HG03095 (cell line): ENCODE data around the gene ANKRD36B.
A peak's percentile ranks its signal among the peaks of the same experiment; 100 is the strongest.
"Not testable (repeated sequence)": the region's sequence is repeated elsewhere in the genome, so short reads cannot be mapped to it uniquely, and the experiment has no call there.

Experiments used
- ATAC-seq: cut with Tn5 transposase; IDR thresholded peaks from one replicate; pipeline ENCODE4 v1.9.1; 2021; ENCODE audit warnings: moderate library complexity; ENCODE audit not compliant: unreplicated experiment

The ANKRD36B gene

DNA sequence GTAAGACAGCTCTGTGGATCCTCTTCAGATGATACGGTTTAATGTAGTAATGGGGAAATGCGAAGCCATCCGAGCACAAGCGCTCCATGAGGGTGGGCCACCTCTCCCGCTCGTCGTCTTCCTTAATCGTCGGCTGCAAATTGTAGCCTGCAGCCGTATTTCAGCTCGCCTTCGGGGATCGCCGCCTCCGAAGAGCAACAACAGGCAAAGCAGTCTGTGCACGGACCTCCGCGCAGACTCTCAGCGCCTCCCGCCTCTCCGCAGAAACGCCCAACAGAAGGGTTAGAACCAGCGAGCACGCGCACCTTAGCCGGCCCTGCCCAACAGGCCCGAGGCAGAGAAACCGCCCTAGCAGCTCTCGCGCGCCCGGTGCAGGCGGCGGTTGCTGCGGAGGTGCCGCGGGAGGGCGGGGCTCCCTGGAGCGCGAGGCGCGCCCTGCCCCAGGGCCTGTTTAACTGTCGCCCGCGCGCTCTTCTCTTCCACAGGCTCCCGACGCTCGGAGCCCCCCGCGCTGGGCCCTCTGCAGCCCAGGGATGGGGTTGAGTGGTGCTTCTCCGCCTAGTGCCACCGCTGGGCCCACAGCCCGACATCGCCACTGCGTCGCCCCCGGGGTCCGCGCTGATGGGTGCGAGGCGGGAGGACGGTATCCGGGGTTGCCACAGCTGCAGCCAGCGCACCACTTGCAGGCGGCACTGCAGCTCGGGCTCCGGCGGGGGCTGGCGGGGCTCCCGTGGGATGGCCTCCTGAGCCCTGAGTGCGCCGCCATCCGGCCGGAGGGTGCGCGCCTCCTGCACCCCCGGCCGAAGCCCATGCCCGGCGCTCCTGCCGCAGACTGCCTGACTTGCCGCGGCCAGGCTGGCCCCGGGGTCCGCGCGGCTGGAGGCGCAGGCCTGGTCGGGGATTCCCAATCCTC, at the start of gene ANKRD36B:
TSS of gene ANKRD36B (minus strand) at position 280 of the 913 bp plus-strand sequence. CDS start at position 88, 192 bp downstream.
- peak; percentile 77 for ATAC-seq

DNA sequence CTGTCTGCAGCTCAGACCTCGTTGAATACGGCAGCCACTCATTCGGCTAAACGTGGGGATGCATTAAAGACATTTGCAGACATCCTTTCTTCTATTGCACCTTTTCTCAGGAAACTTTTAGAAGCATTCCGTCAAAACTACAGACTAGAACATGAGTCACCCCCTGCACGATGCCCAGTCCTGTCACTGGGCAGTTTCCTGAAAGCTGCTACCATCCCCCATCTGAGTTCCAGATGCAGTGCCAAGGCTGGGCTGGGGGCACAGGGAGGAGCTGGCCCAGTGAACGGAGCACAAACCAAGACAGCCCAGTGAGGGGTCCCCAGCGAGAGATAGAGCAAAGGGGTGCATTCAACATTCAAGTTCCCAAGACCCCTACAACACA, 36.4 kb upstream of the ANKRD36B start:
- ATAC-seq, result not testable (repeated sequence)

DNA sequence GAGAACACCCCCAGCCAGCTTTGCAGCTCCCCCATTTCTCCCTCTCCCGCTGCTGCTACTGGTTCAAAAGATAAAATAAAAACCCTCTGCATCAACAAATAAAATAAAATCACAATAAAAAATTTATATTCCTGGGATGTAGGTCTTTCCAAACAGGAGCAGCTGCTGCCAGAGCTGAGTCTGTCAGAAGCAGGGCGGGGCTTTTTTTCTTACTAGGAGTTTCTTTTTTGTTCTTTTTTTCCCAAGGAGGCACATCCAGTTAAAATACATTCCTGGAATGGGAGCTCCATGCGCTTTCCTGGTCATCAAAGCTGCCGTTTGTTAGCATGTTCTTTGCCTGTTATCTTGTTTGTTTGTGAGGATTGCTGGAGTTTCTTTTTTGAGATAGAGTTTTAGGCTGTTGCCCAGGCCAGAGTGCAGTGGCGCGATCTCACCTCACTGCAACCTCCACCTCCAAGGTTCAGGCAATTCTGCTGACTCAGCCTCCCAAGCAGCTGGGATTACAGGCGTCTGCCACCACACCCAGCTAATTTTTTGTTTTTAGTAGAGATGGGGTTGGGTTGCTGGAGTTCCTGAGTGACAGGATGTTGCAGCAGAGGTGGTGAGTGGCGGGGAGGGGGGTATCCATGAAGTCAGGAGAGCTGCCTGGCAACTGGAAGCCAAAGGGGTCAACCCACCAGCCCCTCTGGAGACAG, 35.8 kb upstream of the ANKRD36B start:
- not testable (repeated sequence) for ATAC-seq

DNA sequence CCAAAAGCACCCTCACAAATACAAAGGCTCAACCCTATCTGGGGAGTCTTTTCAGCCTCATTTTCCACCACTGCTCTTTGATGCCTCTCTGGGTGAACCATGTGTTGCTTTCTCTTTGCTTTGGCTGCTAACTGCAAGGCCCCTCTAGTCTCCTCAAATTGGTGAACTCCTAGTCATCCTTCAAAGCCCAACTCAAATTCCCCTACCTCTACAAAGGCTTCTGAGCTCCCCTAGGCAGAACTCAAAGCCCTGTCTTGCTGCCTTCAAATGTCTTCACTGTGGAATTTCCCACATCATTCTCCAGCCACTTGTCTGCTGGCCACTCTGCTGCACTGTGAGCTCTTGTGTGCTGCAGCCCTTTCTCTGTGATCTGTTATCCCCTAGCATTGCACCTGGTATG, 33.3 kb upstream of the ANKRD36B start:
- ATAC-seq, result not testable (repeated sequence)

DNA sequence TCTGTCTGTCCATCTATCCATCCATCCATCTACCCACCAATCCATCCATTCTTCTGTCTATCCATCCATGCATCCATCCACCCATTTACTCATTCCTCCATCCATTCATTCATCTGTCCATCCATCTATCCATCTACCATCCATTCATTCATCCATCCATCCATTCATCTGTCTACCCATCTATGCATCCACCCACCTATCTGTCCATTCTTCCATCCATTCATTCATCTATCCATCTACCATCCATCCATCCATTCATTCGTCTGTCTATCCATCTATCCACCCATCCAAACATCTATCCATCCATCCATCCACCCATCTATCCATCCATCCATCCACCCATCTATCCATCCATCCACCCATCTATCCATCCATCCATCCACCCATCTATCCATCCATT, 30.8 kb upstream of the ANKRD36B start:
- ATAC-seq, result not testable (repeated sequence)

DNA sequence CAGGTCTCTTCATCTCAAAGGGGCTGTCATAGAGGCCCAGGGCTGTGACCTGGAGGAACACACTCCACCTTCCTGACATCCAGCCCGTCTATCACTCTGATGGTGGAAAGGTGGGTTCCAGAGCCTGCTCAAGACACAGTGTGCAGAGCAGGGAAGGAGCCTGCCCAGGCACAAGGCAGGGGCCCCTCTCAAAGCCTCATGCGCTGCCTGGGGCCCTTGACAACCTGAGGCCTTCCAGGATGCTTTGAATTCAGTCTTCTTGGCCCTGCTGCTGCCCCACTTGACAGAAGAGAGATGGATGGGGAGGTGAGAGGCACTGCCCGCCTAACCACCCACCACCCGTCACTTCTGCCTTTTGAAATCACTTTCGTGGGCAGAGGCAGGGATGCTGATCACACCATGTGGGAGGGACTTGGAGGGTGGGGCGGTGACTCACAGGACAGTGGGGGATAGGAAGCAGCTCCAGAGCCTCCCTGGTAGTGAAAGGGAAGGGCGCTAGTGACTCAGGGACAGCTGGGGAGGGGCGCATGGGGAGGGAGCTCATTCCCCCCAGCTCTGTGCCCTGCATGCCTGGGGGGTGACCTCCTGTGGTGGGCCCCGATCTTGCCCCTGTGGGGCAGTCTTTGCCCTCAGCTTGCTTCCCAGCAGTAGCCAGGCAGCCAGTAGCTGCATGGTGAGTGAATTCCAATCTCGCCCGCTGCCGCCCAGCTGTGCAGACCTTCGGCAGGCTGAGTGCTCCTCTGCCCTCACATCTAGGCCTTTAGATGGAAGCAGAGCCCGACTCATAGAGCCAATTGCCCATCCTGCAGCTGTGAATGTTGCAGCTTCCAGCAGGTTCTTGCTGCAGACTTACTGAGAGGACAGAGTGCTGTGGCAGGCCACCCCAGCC, 29.5 kb upstream of the ANKRD36B start:
- ATAC-seq, result not testable (repeated sequence)

DNA sequence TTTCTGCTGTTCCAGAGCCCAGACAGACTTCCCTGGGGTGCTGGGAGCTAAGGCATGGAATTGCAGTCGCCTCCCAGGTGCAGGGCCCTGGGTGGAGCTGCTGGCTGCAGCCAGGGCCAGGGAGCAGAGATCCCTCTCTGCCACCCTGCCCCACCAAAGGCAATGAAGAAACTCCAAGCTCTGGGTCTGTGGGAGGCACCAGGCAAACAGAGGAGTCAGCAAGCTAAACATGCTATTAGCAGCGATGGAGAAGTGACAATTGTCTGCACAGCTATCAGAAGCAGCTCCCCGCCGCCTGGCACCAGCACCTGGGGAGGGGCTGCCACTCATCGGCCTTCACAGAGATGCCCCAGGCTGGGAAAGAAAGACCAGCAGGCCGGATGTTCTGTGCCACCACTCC, 28.2 kb upstream of the ANKRD36B start:
- no peak for ATAC-seq

DNA sequence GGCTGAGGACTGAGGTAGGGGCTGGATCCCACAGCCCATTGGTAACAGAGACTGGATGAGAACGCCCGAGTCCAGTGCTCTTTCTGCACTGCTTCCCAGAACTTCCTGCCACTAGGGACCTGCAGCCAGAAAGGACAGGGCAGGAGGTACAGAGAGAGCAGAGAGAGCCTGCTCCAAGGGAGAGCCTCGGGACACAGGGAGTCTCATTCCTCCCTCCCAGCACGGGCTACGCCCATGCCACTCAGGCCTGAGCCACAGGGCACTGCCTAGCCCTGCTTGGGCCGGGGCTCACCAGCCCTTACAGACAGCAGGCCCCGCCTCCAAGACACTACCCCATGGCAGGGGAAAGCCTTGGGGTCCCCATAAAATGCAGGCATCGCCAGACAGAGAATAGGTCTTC, 26.1 kb upstream of the ANKRD36B start:
- ATAC-seq, result not testable (repeated sequence)

DNA sequence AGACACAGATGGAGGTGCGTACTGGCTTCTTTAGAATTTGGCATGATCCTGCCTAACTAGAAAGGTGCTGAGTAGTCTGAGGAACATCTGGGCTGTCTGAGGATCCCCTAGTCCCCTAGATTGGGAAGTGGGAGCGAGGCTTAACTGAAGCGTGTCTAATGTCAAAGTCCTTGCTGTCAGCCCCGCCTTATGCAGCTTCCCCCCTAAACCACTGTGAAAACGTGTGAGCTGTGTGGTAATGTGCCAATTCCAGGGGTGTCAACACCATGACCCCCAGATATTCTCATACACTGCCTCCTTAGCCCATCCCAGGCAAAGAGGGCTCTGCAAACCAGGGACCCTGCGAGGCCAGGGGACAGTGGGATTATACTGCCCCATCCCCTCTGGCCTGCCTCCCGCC, 22.2 kb upstream of the ANKRD36B start:
- not testable (repeated sequence) for ATAC-seq

DNA sequence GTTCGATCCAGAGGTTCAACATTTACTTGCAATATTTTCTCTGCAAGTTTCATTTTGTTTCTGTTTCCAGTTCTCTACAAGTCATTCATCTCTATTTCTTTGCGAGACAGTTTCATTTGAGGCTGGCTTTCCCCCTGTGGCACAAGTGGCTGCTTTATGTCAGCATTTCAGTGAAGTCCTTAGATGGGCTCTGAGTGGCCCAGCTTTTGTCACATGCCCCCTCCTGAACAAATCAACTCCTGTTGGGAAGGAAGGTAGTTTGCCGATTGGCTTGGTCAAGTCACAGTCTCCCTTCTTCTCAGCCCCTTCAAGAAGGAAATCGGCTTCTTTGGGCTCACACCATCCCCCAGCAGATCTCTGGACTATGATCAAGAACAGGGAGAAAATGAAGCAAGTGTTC, 19.1 kb upstream of the ANKRD36B start:
- ATAC-seq, result not testable (repeated sequence)

DNA sequence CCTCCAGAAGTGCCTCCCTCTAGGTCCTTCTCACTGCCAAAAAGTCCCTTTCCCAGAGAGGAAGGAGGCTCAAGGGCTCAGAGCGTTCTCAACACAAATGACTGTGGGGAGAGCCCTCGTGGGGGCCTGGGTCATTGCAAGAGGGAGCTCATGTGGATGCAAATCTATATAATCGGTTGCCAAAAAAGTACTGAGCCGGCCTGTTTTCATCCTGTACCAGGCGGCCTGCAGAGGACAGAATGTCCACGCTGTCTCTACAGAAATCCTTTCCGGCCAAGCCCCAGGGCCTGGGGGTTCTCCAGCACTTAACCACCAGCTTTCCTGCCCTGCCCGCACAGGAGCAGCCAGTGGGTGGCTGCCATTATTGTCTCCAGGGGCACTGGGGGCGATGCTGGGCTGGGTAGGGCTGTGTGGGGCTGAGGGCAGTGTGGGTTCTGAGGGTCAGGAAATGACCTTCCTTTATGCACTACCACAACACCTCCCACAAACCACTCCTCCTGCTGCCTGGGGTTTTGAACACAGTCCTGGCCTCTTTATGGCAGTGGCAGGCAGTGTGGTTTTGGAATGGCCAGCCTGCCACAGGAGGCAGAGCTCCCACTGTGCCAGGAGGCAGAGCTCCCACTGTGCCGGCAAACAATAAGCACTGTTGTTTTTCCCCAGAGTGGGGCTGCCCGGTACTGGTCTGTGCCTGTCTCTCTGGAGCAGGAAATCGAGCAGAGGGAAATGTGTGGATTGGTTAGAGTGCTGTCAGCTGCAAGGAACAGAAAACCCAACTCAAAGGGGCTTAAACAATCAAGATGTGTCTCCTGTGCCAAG, 16.1 kb upstream of the ANKRD36B start:
- not testable (repeated sequence) for ATAC-seq

DNA sequence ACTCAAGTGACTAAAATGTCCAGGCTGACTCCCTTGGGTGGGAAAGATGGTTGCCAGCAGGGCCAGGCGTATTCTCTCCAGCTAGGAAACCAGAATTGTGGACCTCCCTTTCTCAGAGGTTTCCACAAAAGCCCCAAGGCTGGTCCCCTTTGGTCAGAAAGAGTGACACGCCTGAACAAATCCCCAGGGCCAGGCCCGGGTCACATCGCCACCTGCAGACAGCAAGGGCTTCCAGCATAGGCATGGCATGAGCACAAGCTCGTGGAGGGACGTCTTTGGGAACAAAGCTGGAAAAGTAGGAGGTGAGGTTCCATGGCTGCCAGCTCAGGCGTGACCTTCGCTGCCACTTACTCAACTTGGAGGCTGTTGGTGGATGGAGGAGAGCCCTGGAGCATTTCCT, 15.4 kb upstream of the ANKRD36B start:
- ATAC-seq, result not testable (repeated sequence)

DNA sequence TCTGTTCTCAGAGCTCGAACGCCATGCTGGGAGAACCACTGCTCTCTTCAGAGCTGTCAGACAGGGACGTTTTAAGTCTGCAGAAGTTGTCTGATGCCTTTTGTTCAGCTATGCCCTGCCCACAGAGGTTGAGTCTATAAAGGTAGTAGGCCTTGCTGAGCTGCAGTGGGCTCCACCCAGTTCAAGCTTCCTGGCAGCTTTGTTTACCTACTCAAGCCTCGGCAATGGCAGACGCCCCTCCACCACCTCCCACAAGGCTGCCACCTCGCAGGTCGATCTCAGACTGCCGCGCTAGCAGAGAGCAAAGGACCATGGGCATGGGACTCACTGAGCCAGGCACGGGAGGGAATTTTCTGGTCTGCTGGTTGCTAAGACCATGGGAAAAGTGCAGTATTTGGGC, 11.9 kb upstream of the ANKRD36B start:
- ATAC-seq, result not testable (repeated sequence)

DNA sequence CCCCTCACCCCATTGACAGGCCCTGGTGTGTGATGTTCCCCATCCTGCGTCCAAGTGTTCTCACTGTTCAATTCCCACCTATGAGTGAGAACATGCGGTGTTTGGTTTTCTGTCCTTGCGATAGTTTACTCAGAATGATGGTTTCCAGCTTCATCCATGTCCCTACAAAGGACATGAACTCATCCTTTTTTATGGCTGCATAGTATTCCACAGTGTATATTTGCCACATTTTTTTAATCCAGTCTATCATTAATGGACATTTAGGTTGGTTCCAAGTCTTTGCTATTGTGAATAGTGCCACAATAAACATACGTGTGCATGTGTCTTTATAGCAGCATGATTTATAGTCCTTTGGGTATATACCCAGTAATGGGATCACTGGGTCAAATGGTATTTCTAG, 6.5 kb upstream of the ANKRD36B start:
- ATAC-seq, result not testable (repeated sequence)

DNA sequence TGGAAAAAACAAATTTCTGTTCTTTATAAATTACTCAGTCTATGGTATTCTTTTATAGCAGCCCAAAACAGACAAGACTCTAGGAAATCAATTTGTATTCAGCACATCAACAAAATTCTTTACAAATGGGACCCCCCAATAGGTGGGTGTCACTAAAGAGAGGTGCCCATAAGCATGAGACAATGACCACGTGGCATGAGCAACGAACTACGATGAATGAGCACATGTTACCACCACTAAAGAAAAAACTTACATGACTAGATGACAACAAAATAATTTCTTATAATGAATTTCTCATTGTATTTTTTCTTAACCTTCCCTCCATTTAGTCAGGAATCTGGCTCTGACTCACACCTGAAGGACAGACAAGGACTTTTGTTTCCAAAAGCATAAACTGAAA, 3.8 kb upstream of the ANKRD36B start:
- ATAC-seq, result not testable (repeated sequence)

DNA sequence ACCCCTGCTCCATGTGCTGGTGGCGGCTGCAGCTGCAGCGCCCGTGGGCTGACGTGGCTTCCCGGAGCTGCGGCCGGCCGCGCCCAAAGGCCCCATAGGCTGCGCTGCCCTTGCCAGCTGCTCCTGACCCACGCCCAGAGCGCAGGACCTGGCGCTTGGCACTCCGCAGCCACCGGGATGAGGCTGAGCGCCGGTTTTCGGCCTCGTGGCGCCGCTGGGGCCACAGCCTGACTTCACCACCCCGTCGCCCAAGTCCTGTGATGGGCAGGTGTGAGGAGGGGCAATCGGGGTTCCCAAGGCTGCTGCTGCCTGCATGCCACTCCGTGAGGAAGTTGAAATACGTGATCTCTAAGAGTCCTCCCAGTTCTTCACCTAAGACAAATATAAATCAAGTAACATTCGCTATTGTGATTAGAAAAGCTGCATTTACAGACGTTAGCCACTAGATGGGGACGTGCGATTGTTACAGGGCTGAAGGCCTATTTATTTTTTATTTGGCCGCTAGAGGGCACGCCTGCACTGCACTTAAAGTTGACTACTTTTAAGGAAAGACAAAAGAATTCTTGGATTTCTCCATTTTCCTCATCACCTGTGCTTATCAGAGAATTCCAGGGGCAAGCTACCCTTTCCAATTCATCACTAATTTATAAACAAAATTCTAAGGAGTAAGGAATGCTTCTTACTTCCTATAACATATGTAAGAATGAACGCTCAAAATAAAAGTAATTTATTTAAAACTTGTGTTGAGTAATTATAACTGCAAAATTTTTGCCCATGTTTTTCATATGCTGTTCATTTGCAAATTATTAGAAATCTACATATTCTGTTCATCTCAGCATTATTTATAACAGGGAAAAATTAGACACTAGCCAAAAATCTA, 1.1 kb upstream of the ANKRD36B start:
- not testable (repeated sequence) for ATAC-seq

DNA sequence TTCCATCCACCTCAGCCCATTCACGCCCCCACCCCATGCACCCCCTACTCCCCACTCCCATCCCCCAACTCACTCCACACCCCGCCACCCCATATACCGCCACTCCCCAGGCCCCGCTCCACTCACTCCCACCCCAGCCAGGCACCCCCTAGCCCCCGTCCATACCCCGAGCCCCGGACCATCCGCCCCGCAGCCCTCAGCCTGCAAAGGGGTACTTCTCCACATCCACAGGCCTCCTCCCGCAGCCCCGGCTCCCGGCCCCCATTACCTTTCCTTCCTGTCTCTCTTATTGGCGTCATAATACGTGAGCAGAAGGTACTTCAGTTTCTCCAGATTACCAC, 450 bp downstream of the ANKRD36B start:
- ATAC-seq, result peak; percentile 32

DNA sequence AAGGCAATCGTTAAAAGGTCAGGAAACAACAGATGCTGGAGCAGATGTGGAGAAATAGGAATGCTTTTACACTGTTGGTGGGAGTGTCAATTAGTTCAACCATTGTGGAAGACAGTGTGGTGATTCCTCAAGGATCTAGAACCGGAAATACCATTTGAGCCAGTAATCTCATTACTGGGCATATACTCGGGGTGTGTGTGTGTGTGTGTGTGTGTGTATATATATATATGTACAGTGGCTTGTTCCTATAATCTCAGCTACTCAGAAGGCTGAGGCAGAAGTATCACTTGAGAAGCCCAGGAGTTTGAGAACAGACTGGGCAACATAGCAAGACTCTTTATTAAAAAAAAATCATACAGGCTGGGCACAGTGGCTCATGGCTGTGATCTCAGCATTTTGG, 24.0 kb downstream of the ANKRD36B start:
- not testable (repeated sequence) for ATAC-seq

DNA sequence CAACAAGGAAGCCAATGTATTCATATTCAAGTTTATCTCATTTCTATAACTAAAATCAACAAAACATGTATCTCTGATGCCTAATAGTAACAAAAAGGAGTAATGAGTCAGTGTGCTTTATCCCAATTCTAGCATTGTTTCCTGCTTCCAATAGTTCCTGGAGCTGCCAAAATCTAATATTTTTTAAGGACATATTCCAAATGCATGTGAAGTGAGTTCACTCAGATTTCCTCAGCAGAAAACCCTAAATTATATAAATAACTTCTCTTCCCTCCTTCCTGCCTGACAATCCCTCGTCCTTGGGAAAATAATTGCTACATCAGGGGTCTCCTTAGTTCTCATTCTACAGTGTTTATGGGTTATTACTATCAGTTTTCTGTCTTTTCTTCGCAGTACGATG, 37.3 kb downstream of the ANKRD36B start:
- ATAC-seq, result not testable (repeated sequence)
